PC-3 (cell line): ENCODE measurements around the gene ABL1. TPM values are rescaled to one million over a fixed set of nuclear protein-coding genes. Genes with fewer than 3 reads are reported as not detected.

Experiments used
- ATAC-seq: fragments of 200-7000 bp; cut with Tn5 transposase; 2 replicates; pipeline ENCODE4 v1.9.1; 2020; ENCODE audit warnings: mild to moderate bottlenecking, moderate library complexity
- BruUV-seq: library from RNA; stranded (reverse); fragments of 400-500 nt; replicated peaks from 2 replicates; lab custom pipeline; 2021; lab: Mats Ljungman, UMichigan
- CTCF ChIA-PET: fragments of 300-600 bp; sonication (Branson Sonifier 250); formaldehyde crosslinking; loops from one replicate; lab custom pipeline; 2022; ENCODE audit warnings: antibody characterized with exemption; lab: Charles Lee
- POLR2A ChIA-PET: fragments of 300-600 bp; sonication (Branson Sonifier 250); formaldehyde crosslinking; loops from one replicate; lab custom pipeline; 2022; ENCODE audit warnings: antibody characterized with exemption; ENCODE audit not compliant: unreplicated experiment; lab: Charles Lee
- DNase-seq: peaks from one replicate; pipeline ENCODE4 v3.0.0-alpha.2; 2015
- H2AFZ ChIP-seq: fragments of 300-600 bp; sonication (generic); 2 replicates; pipeline ENCODE4 v1.6.0; 2016; ENCODE audit warnings: antibody characterized with exemption, low read length
- H3F3A ChIP-seq: fragments of 300-600 bp; sonication (generic); one replicate; pipeline ENCODE4 v1.6.0; 2017; ENCODE audit warnings: antibody characterized with exemption, low read length, control low read depth, mild to moderate bottlenecking; ENCODE audit not compliant: unreplicated experiment
- H3K27ac ChIP-seq: fragments of 300-600 bp; sonication (generic); 2 replicates; pipeline ENCODE4 v1.5.1; 2016; ENCODE audit warnings: mild to moderate bottlenecking, low read length
- H3K27me3 ChIP-seq: fragments of 300-600 bp; sonication (generic); 2 replicates; pipeline ENCODE4 v1.6.1; 2016; ENCODE audit warnings: low read length, mixed read lengths
- H3K36me3 ChIP-seq: fragments of 300-600 bp; sonication (generic); 2 replicates; pipeline ENCODE4 v1.6.1; 2016; ENCODE audit warnings: low read depth, mixed run types, low read length, mixed read lengths
- H3K4me1 ChIP-seq: fragments of 300-600 bp; sonication (generic); 2 replicates; pipeline ENCODE4 v1.5.1; 2016; ENCODE audit warnings: low read length; ENCODE audit not compliant: insufficient read depth
- H3K4me2 ChIP-seq: fragments of 300-600 bp; sonication (generic); 2 replicates; pipeline ENCODE4 v1.6.0; 2016; ENCODE audit warnings: low read length
- H3K4me3 ChIP-seq: fragments of 300-600 bp; sonication (generic); 2 replicates; pipeline ENCODE4 v1.5.1; 2016; ENCODE audit warnings: mild to moderate bottlenecking, low read length, mixed read lengths
- H3K79me2 ChIP-seq: fragments of 300-600 bp; sonication (generic); 2 replicates; pipeline ENCODE4 v1.6.1; 2017; ENCODE audit warnings: low read length, mixed read lengths
- H3K9ac ChIP-seq: fragments of 300-600 bp; sonication (generic); 2 replicates; pipeline ENCODE4 v1.6.0; 2016; ENCODE audit warnings: mild to moderate bottlenecking, low read length
- H3K9me2 ChIP-seq: fragments of 300-600 bp; sonication (generic); replicated peaks from 2 replicates; pipeline ENCODE4 v1.6.1; 2016; ENCODE audit warnings: mixed run types, low read length, mixed read lengths
- H3K9me3 ChIP-seq: fragments of 300-600 bp; sonication (generic); 2 replicates; pipeline ENCODE4 v1.6.1; 2016; ENCODE audit warnings: low read length, mixed read lengths
- H4K20me1 ChIP-seq: fragments of 300-600 bp; sonication (generic); 2 replicates; pipeline ENCODE4 v1.6.1; 2016; ENCODE audit warnings: low read length, mixed read lengths
- CTCF ChIP-seq: fragments of 300-600 bp; sonication (generic); conservative IDR thresholded peaks from 2 replicates; pipeline ENCODE4 v1.5.1; 2017; ENCODE audit warnings: antibody characterized with exemption, low read depth, mild to moderate bottlenecking, low read length
- EZH2 ChIP-seq: fragments of 300-600 bp; sonication (generic); IDR thresholded peaks from one replicate; pipeline ENCODE4 v1.6.1; 2017; ENCODE audit warnings: antibody characterized with exemption, mild to moderate bottlenecking, low read length; ENCODE audit not compliant: unreplicated experiment
- EZH2phosphoT487 ChIP-seq: fragments of 300-600 bp; sonication (generic); IDR thresholded peaks from 2 replicates; pipeline ENCODE4 v1.6.1; 2018; ENCODE audit warnings: mild to moderate bottlenecking, antibody characterized with exemption, low read length, borderline replicate concordance
- intact Hi-C: fragments of 100-400 bp; cut with micrococcal nuclease; formaldehyde crosslinking; loops from 2 replicates; pipeline ENCODE4 v1.9.0; 2023
- total RNA-seq: library from RNA; depleted of rRNA; stranded (reverse); fragments of >200 nt; gene quantifications from 2 replicates; pipeline ENCODE4 v1.2.3, GENCODE V29; 2014

ABL1 gene
- total RNA-seq, 1 experiment from 2014 or later, result 22.8 TPM

GRCh38 chr9:130864541-130864940 lies 29.5 kb downstream of the ABL1 start:
- no TSS peak for BruUV-seq
- no peaks in the 10 kb centered on the region for H3K36me3 ChIP-seq
- H3K79me2 ChIP-seq, result peaks cover 8% of the 10 kb centered on the region; the same call in 1 of the 2 replicates
- no peaks in the 10 kb centered on the region for H3K9me2 ChIP-seq
- ATAC-seq, result no peak
- H2AFZ ChIP-seq, result no peak overlapping the region
- no peaks in the 10 kb centered on the region for H4K20me1 ChIP-seq
- H3K4me1 ChIP-seq, result no peaks in the 10 kb centered on the region
- H3K4me2 ChIP-seq, result no peak overlapping the region
- no peak overlapping the region for H3K9ac ChIP-seq
- H3K4me3 ChIP-seq, result no peak overlapping the region
- H3K27ac ChIP-seq, result no peak overlapping the region
- H3K9me3 ChIP-seq, result no peaks in the 10 kb centered on the region
- intact Hi-C loops, result no loop called here
- TF ChIP-seq EZH2phosphoT487 (no peak), EZH2 (no peak), CTCF (no peak)
- no peak for DNase-seq
- ChIA-PET POLR2A (no interaction called here), CTCF (interaction anchor here (1.1 kb wide), 1 partner anchor 68 kb away, joined by 3 read pairs; no protein-coding TSS in a partner anchor)
- no peaks in the 10 kb centered on the region for H3F3A ChIP-seq
- H3K27me3 ChIP-seq, result no peaks in the 10 kb centered on the region

DNA sequence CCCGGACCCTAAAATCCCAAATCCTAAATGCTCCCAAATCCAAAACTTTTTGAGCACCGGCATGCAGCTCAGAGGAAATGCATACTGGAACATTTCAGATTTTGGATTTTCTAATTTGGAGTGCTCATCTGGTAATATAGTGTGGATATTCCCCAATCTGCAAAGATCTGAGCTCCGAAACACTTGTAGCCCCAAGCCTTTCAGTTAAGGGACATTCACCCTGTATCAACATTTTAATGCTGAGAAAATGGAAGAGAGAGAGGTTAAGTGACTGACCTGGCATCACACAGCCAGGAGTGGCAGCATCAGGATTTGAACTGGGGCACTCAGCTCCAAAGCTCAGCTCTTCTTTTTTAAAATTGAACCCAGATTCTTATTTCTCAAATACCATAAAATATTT lies 30.9 kb downstream of the ABL1 start:
- Histone ChIP-seq H4K20me1 (no peaks in the 10 kb centered on the region), H3K27ac (no peak overlapping the region), H3K4me1 (no peaks in the 10 kb centered on the region), H3K9me3 (no peaks in the 10 kb centered on the region), H3K36me3 (no peaks in the 10 kb centered on the region), H3K4me2 (no peak overlapping the region), H3K9me2 (no peaks in the 10 kb centered on the region), H3K9ac (no peak overlapping the region), H3F3A (no peaks in the 10 kb centered on the region), H3K79me2 (peaks cover 8% of the 10 kb centered on the region; the same call in 1 of the 2 replicates), H3K27me3 (no peaks in the 10 kb centered on the region), H2AFZ (no peak overlapping the region), H3K4me3 (no peak overlapping the region)
- ChIA-PET CTCF (interaction anchor here (1.0 kb wide), 3 partner anchors 67 to 181 kb away, joined by 3 to 7 read pairs (median 4); no protein-coding TSS in a partner anchor), POLR2A (interaction anchor here (0.7 kb wide), 1 partner anchor 214 kb away, joined by 22 read pairs; no protein-coding TSS in a partner anchor)
- no TSS peak for BruUV-seq
- TF ChIP-seq EZH2phosphoT487 (no peak), EZH2 (no peak), CTCF (no peak)
- intact Hi-C loops, result no loop called here
- DNase-seq, result no peak
- ATAC-seq, result no peak

DNA sequence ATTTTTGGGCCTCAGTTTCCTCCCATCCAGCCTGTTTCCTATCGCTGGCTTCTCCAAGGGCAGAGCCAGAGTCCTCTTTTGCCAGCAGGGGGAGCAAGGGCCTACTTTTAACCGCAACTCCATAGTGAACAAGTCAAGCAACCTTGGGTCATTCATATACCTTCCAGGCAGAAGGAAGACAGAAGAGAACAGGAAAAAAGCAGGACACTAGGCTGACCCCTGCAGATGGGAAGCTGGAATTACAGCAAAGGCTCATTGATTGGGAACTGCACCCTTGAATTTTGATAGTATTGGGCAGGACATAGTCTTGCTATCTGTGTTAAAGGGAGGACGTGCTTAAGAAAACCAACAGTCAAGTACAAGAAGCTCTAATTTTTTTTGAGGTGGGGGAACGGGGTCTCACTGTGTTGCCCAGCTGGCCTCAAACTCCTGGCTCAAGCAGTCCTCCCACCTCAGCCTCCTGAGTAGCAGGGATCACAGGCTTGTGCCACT lies 31.5 kb downstream of the ABL1 start:
- peak; percentile 98 for TF ChIP-seq CTCF
- TF ChIP-seq EZH2, result no peak
- intact Hi-C loops, result no loop called here
- no peaks in the 10 kb centered on the region for H3F3A ChIP-seq
- no peak overlapping the region for H2AFZ ChIP-seq
- CTCF ChIA-PET, result interaction anchor here (0.5 to 1.0 kb wide), 4 partner anchors 20 to 180 kb away, joined by 3 to 7 read pairs (median 4); no protein-coding TSS in a partner anchor
- H3K36me3 ChIP-seq, result no peaks in the 10 kb centered on the region
- peak; percentile 90 for DNase-seq
- no peaks in the 10 kb centered on the region for H4K20me1 ChIP-seq
- no peaks in the 10 kb centered on the region for H3K9me2 ChIP-seq
- no peak overlapping the region for H3K4me3 ChIP-seq
- no peak overlapping the region for H3K9ac ChIP-seq
- BruUV-seq, result no TSS peak
- no peak overlapping the region for H3K27ac ChIP-seq
- peaks cover 8% of the 10 kb centered on the region; the same call in 1 of the 2 replicates for H3K79me2 ChIP-seq
- POLR2A ChIA-PET, result no interaction called here
- no peaks in the 10 kb centered on the region for H3K27me3 ChIP-seq
- no peaks in the 10 kb centered on the region for H3K9me3 ChIP-seq
- peak; percentile 97 for ATAC-seq
- no peak overlapping the region for H3K4me2 ChIP-seq
- H3K4me1 ChIP-seq, result no peaks in the 10 kb centered on the region
